ENCODE data around the gene ZSWIM1.
"Not testable (repeated sequence)": the region's sequence is repeated elsewhere in the genome, so short reads cannot be mapped to it uniquely, and the experiment has no call there.

GRCh38 chr20:45931680-45932079 lies 50.7 kb downstream of the ZSWIM1 start:
- not testable (repeated sequence) for TF ChIP-seq CTCF (IDR thresholded peaks at IDR 0.05 in 2 of 3, conservative IDR thresholded peaks at IDR 0.05 in 1 of 3; ENCODE audit: control insufficient read depth in 2 of 3, extremely low read depth in 1 of 3, insufficient read depth in 1 of 3, low read depth in 3 of 3, low read length in 3 of 3); EZH2 (IDR thresholded peaks at IDR 0.05; ENCODE audit: borderline replicate concordance, control insufficient read depth, low read depth, low read length); SMAD1 (IDR thresholded peaks at IDR 0.05; ENCODE audit: low read depth, partially characterized antibody); BHLHE40 (IDR thresholded peaks at IDR 0.05; ENCODE audit: borderline replicate concordance in 1 of 2, low read depth in 2 of 2, low read length in 1 of 2); NFYB (IDR thresholded peaks at IDR 0.05; ENCODE audit: insufficient read depth, low read depth, low read length); TAF1 (IDR thresholded peaks at IDR 0.05; ENCODE audit: borderline replicate concordance, low read depth, low read length); RAD51 (IDR thresholded peaks at IDR 0.05); MXI1 (IDR thresholded peaks at IDR 0.05; ENCODE audit: low read depth, low read length); SRF (IDR thresholded peaks at IDR 0.05; ENCODE audit: low read depth in 2 of 2, low read length in 2 of 2)

Measured in GM12878 (cell line).